ENCODE results near the gene REV1. TPM values are rescaled to one million over a fixed set of nuclear protein-coding genes. Genes with fewer than 3 reads are reported as not detected.

Gene REV1
- total RNA-seq (2012; rRNA removed): 25.8 and 30.1 TPM in 2 replicates
- polyA plus RNA-seq (2012; rRNA removed): 12.3 and 13.4 TPM in 2 replicates
- polyA plus RNA-seq (2012; cell fraction: cytosol; rRNA removed): 2.2 and 2.5 TPM in 2 replicates
- polyA plus RNA-seq (2012; cell fraction: nucleus; rRNA removed; ENCODE audit: low replicate concordance): 10.8 and 81.4 TPM in 2 replicates
- Bru-seq, nascent RNA: percentile 83 among the genes with signal in this experiment
- percentile 82 among the genes with signal in this experiment for BruChase-seq, experiment 1, labeled RNA remaining after a 6-hour chase
- BruChase-seq, experiment 2, labeled RNA remaining after a 2-hour chase: percentile 86 among the genes with signal in this experiment
- long read RNA-seq, full-length matches to known transcripts: 2 of 44 reads
- long read RNA-seq, partial matches to known transcripts: 36 of 44 reads
- long read RNA-seq, other reads (novel, unspliced or antisense): 6 of 44 reads

DNA sequence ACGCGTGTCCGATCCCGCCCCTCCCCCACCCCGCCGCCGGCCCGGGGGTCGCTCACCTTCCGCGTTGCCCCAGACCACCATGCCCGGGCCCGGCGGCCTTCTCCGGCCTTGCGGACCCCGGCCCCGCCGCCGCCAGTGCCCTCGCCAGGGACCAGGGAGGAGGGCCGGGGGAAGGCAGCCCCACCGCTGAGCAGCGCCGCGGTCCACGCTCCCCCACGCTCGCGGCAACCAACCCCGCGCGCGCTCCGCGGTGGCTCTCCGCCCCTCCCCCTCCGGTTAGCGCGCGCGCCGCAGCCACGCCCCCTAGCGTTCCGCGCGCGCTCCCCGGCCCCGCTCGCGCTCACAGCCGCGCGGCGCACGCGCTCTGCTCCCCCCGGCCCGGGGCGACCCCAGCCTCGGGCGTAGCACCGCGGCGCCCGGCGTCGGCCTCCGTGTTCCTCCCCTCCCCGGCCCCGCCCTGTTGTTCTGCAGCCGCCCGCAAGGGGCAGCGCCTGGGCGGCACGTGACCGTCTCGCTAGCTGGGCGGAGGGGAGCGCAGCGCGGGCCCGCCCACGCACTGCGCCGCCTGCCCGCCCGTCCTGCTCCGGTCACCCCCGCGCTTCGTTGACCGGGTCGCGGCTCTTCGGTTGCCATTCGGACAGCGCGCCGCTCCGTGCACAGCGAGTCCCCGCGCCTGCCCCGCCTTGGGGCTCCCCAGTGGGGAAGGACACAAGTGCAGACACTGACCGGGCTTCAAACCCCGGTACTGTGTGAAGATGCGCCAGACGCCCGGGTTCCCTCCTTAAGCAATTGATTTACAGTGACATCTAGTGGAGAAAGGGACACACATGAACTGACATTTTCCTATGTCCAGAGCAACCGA lies at the start of gene REV1:
REV1 (minus strand) TSS at position 257 of the 862 bp plus-strand sequence. CDS start 25,042 bp downstream, outside the sequence.
- H3K18ac ChIP-seq (ENCODE audit: low read depth, low read length): no peak within 1 kb of the TSS; the same call in 1 of the 2 replicates
- peak within 1 kb of the TSS; percentile 96 for H3K23ac ChIP-seq (ENCODE audit: low read depth, low read length)
- peak within 1 kb of the TSS; percentile 99 for H3K4me3 ChIP-seq (ENCODE audit: insufficient read depth, low read depth, low read length)
- peaks cover 11% of the 10 kb centered on the region for H3K27me3 ChIP-seq (ENCODE audit: control insufficient read depth, insufficient read depth, low read length)
- peak within 1 kb of the TSS; percentile 87 for H2AK9ac ChIP-seq (replicated peaks; ENCODE audit: low read depth, low read length, poor library complexity)
- no TSS peak for BruUV-seq (replicated peaks)
- H3K79me1 ChIP-seq (ENCODE audit: low read depth in 1 of 2, low read length in 2 of 2): peaks cover 10 to 34% of the 10 kb centered on the region in 2 experiments
- H3K9me1 ChIP-seq (ENCODE audit: insufficient read depth, low read length): peaks cover 3% of the 10 kb centered on the region
- peak within 1 kb of the TSS; percentile 66 for H2AK5ac ChIP-seq (ENCODE audit: low read depth, low read length)
- H4K91ac ChIP-seq (ENCODE audit: insufficient read depth, low read depth, low read length): peak within 1 kb of the TSS; percentile 32; the same call in 1 of the 2 replicates
- CTCF ChIA-PET: interaction anchor here (0.6 to 1.0 kb wide), 3 partner anchors 90 to 154 kb away, joined by 3 to 5 read pairs (median 4); partner anchors contain the start of gene TXNDC9
- peak within 1 kb of the TSS; percentile 24; the same call in 1 of the 2 replicates for H3K56ac ChIP-seq (ENCODE audit: extremely low read depth, insufficient read depth, low read length)
- dilution Hi-C loops (cut with HindIII; ENCODE audit: low sequenced_read_pairs, unreplicated experiment): no loop called here
- POLR2A ChIA-PET (ENCODE audit: unreplicated experiment): no interaction called here
- 1% methylated on average over 71 of the region's 113 CpGs; no CpG with 5 or more reads in 1 of the 2 experiments for WGBS, 2 experiments (ENCODE audit: extremely low coverage in 2 of 2, insufficient read length in 1 of 2)
- 0 out of 2 replicates have a peak, but pooled peaks cover 4% of the 10 kb centered on the region for H3K4me1 ChIP-seq (ENCODE audit: control insufficient read depth, insufficient read depth, low read length)
- in situ Hi-C loops (cut with MboI; ENCODE audit: low sequenced_read_pairs): no loop called here
- H3K27ac ChIP-seq (ENCODE audit: insufficient read depth, low read length): peak within 1 kb of the TSS; percentile 96
- H3K4me2 ChIP-seq (ENCODE audit: low read depth, low read length): peak within 1 kb of the TSS; percentile 99
- DNase-seq (peak; percentile 93), ATAC-seq (ENCODE audit: low read depth) (peak; percentile 94)
- H2BK20ac ChIP-seq (ENCODE audit: low read depth, low read length): no peak within 1 kb of the TSS
- peaks cover 28% of the 10 kb centered on the region for H4K20me1 ChIP-seq (ENCODE audit: insufficient read depth, low read length)
- H2AFZ ChIP-seq (replicated peaks; ENCODE audit: low read length, poor library complexity): peak within 1 kb of the TSS; percentile 99
- peak within 1 kb of the TSS; percentile 65 for H2BK5ac ChIP-seq (ENCODE audit: low read depth, low read length, poor library complexity, severe bottlenecking)
- intact Hi-C loops (cut with micrococcal nuclease): loop anchor here (1.0 to 10.0 kb wide), 6 partner anchors 59 to 771 kb away; partner anchors contain the start of genes EIF5B, LIPT1, MITD1 and MRPL30
- H2BK15ac ChIP-seq (ENCODE audit: low read depth, low read length): no peak within 1 kb of the TSS
- H3K14ac ChIP-seq (replicated peaks; ENCODE audit: low read depth, low read length): peak within 1 kb of the TSS; percentile 91
- peak within 1 kb of the TSS; percentile 99 for H3K9ac ChIP-seq (ENCODE audit: low read depth, low read length)
- no peaks in the 10 kb centered on the region for H3K36me3 ChIP-seq (ENCODE audit: control insufficient read depth, insufficient read depth, low read length)
- H3K4ac ChIP-seq (ENCODE audit: low read depth, low read length): peak within 1 kb of the TSS; percentile 85
- peak within 1 kb of the TSS; percentile 62 for H2BK120ac ChIP-seq (ENCODE audit: low read depth, low read length)
- H4K8ac ChIP-seq (ENCODE audit: low read depth in 2 of 2, low read length in 2 of 2): peak within 1 kb of the TSS; percentile 39 to 49; a peak in 2 of 4 replicates
- peak within 1 kb of the TSS; percentile 36 for H4K5ac ChIP-seq (ENCODE audit: low read depth, low read length)
- no peaks in the 10 kb centered on the region for H3K9me3 ChIP-seq (ENCODE audit: control insufficient read depth, insufficient read depth, low read length)
- no peak for TF ChIP-seq FOS (IDR thresholded peaks at IDR 0.05; ENCODE audit: low read depth, low read length)
- TF ChIP-seq NFE2L2 (IDR thresholded peaks at IDR 0.05; ENCODE audit: low read depth, low read length): no peak
- TF ChIP-seq MAFK (IDR thresholded peaks at IDR 0.05; ENCODE audit: low read depth, low read length): no peak
- TF ChIP-seq RCOR1 (IDR thresholded peaks at IDR 0.05; ENCODE audit: insufficient replicate concordance, low read length): no peak
- TF ChIP-seq BHLHE40 (IDR thresholded peaks at IDR 0.05; ENCODE audit: low read depth, low read length): peak; percentile 99
- TF ChIP-seq SMC3 (IDR thresholded peaks at IDR 0.05; ENCODE audit: low read depth, low read length): peak; percentile 60
- TF ChIP-seq, protein P1, sequence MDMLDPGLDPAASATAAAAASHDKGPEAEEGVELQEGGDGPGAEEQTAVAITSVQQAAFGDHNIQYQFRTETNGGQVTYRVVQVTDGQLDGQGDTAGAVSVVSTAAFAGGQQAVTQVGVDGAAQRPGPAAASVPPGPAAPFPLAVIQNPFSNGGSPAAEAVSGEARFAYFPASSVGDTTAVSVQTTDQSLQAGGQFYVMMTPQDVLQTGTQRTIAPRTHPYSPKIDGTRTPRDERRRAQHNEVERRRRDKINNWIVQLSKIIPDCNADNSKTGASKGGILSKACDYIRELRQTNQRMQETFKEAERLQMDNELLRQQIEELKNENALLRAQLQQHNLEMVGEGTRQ (IDR thresholded peaks at IDR 0.05; ENCODE audit: low read depth, low read length): peak; percentile 97
- peak; percentile 99 for TF ChIP-seq MAZ (IDR thresholded peaks at IDR 0.05; ENCODE audit: borderline replicate concordance, low read depth, low read length)
- TF ChIP-seq, protein P2, sequence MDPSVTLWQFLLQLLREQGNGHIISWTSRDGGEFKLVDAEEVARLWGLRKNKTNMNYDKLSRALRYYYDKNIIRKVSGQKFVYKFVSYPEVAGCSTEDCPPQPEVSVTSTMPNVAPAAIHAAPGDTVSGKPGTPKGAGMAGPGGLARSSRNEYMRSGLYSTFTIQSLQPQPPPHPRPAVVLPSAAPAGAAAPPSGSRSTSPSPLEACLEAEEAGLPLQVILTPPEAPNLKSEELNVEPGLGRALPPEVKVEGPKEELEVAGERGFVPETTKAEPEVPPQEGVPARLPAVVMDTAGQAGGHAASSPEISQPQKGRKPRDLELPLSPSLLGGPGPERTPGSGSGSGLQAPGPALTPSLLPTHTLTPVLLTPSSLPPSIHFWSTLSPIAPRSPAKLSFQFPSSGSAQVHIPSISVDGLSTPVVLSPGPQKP (IDR thresholded peaks at IDR 0.05; ENCODE audit: borderline replicate concordance, low read depth, low read length): no peak
- TF ChIP-seq RAD21 (IDR thresholded peaks at IDR 0.05; ENCODE audit: low read length): peak; percentile 82
- no peak for TF ChIP-seq RFX5 (IDR thresholded peaks at IDR 0.05; ENCODE audit: low read depth, low read length)
- no peak for TF ChIP-seq POLR2A (IDR thresholded peaks at IDR 0.05; ENCODE audit: low read depth, low read length)
- peak; percentile 47; the same call in 1 of the 2 replicates for TF ChIP-seq CEBPB (IDR thresholded peaks at IDR 0.05; ENCODE audit: low read depth, low read length)
- no peak for TF ChIP-seq CHD1 (IDR thresholded peaks at IDR 0.05; ENCODE audit: low read depth, low read length)
